Body of pancreas (tissue), 4 donors: ENCODE data around the gene ISM2.

ENCODE experiments used
- CTCF ChIP-seq, 7 experiments: fragments of 450-650 bp in 4 of 7; fragments of 200-600 bp in 3 of 7; sonication (generic) in 3 of 7; IDR thresholded peaks; one replicate each; pipeline ENCODE4 v1.5.1; 2016 to 2019; ENCODE audit warnings: antibody characterized with exemption in 7 of 7
- POLR2A ChIP-seq, 3 donors: fragments of 450-650 bp; IDR thresholded peaks; one replicate each; pipeline ENCODE4 v1.6.1; 2016; ENCODE audit warnings: antibody characterized with exemption in 3 of 3, mild to moderate bottlenecking in 2 of 3

GRCh38 chr14:77470224-77470870 is 28.3 kb downstream of the ISM2 start:
- TF ChIP-seq POLR2A (IDR thresholded peaks at IDR 0.05): no peak
- TF ChIP-seq CTCF (IDR thresholded peaks at IDR 0.05): no peak
